GM12878 (cell line): ENCODE measurements around the gene BCAS3. TPM values are rescaled to one million over a fixed set of nuclear protein-coding genes. Genes with fewer than 3 reads are reported as not detected.

Experiments used
- ATAC-seq: fragments of 200-7000 bp; cut with Tn5 transposase; 3 replicates; pipeline ENCODE4 v1.9.1; 2020; ENCODE audit warnings: mild to moderate bottlenecking, moderate library complexity
- BruUV-seq: library from RNA; stranded (reverse); fragments of 400-500 nt; replicated peaks from 2 replicates; lab custom pipeline; 2021; lab: Mats Ljungman, UMichigan
- CTCF ChIA-PET: fragments of 300-600 bp; sonication (Branson Sonifier 250); formaldehyde crosslinking; extraction: SDS; loops from one replicate; lab custom pipeline; 2021; ENCODE audit warnings: inconsistent platforms; lab: Yijun Ruan, JAX
- POLR2A ChIA-PET: fragments of 350-600 bp; formaldehyde crosslinking; extraction: SDS; loops from one replicate; lab custom pipeline; 2021; ENCODE audit warnings: inconsistent platforms; lab: Charles Lee
- RAD21 ChIA-PET: fragments of 300-600 bp; sonication (Branson Sonifier 250); formaldehyde crosslinking; loops from one replicate; lab custom pipeline; 2023; ENCODE audit warnings: antibody characterized with exemption; ENCODE audit not compliant: unreplicated experiment; lab: Charles Lee
- SMC1A ChIA-PET: fragments of 300-600 bp; sonication (Branson Sonifier 250); formaldehyde crosslinking; loops from one replicate; lab custom pipeline; 2023; ENCODE audit not compliant: unreplicated experiment, uncharacterized antibody; lab: Charles Lee
- DNase-seq: peaks from one replicate; pipeline ENCODE4 v3.0.0-alpha.2; 2011; ENCODE audit warnings: low read depth, low spot score
- FAIRE-seq: peaks from 3 replicates; lab custom pipeline; 2011; peaks lifted over from hg19 to GRCh38; lab: Jason Lieb, UNC
- H2AFZ ChIP-seq: 2 replicates; pipeline ENCODE4 v1.6.0; 2011; ENCODE audit warnings: low read depth, low read length, control low read depth; ENCODE audit not compliant: control insufficient read depth
- H3K27ac ChIP-seq: 2 replicates; pipeline ENCODE4 v1.5.1; 2011; ENCODE audit warnings: control low read depth; ENCODE audit not compliant: control insufficient read depth, insufficient read depth
- H3K27me3 ChIP-seq, 2 experiments: replicated peaks in 1 of 2; 2 replicates each; pipeline versions ENCODE4 v1.6.0 to v1.6.1; 2011; ENCODE audit warnings: low read length in 1 of 2; ENCODE audit not compliant: control insufficient read depth in 2 of 2, insufficient read depth in 2 of 2
- H3K36me3 ChIP-seq, 2 experiments: 2 replicates each; pipeline ENCODE4 v1.5.1; 2011; ENCODE audit warnings: low read length in 1 of 2; ENCODE audit not compliant: control insufficient read depth in 2 of 2, insufficient read depth in 2 of 2
- H3K4me1 ChIP-seq: 2 replicates; pipeline ENCODE4 v1.6.1; 2011; ENCODE audit warnings: mild to moderate bottlenecking, low read length, moderate library complexity, mixed read lengths; ENCODE audit not compliant: control insufficient read depth, insufficient read depth
- H3K4me2 ChIP-seq: 2 replicates; pipeline ENCODE4 v1.6.0; 2011; ENCODE audit warnings: control low read depth; ENCODE audit not compliant: control insufficient read depth, insufficient read depth
- H3K4me3 ChIP-seq: fragments of 200-600 bp; sonication (generic); 2 replicates; pipeline ENCODE4 v1.5.1; 2016
- H3K79me2 ChIP-seq: 2 replicates; pipeline ENCODE4 v1.6.0; 2011; ENCODE audit warnings: low read length; ENCODE audit not compliant: control insufficient read depth, insufficient read depth
- H3K9ac ChIP-seq: 2 replicates; pipeline ENCODE4 v1.8.0; 2011; ENCODE audit warnings: low read length, control low read depth, mixed read lengths; ENCODE audit not compliant: control insufficient read depth, insufficient read depth
- H3K9me3 ChIP-seq: replicated peaks from 3 replicates; pipeline ENCODE4 v1.5.1; 2011; ENCODE audit warnings: mild to moderate bottlenecking, low read length; ENCODE audit not compliant: control insufficient read depth, insufficient read depth
- H4K20me1 ChIP-seq: 2 replicates; pipeline ENCODE4 v1.6.0; 2011; ENCODE audit not compliant: control insufficient read depth, insufficient read depth
- NFXL1 ChIP-seq: fragments of 450-650 bp; IDR thresholded peaks from 2 replicates; pipeline ENCODE4 v1.6.1; 2017; ENCODE audit warnings: antibody characterized with exemption, mild to moderate bottlenecking, borderline replicate concordance
- SUZ12 ChIP-seq: fragments of 200-600 bp; sonication (generic); IDR thresholded peaks from one replicate; pipeline ENCODE4 v1.6.1; 2018; ENCODE audit warnings: antibody characterized with exemption, mild to moderate bottlenecking; ENCODE audit not compliant: unreplicated experiment
- WGBS: methylation state at CpG from one replicate; pipeline ENCODE4 v1.1.6; 2016; ENCODE audit warnings: low lambda C conversion rate; ENCODE audit not compliant: insufficient replicate concordance, insufficient coverage; ENCODE audit errors: missing lambda C conversion rate; 5-methylcytosine and 5-hydroxymethylcytosine counted together
- in situ Hi-C: fragments of 300-500 bp; cut with MboI; formaldehyde crosslinking; loops from 9 replicates; pipeline ENCODE4 v1.14.3; 2018; ENCODE audit warnings: mixed read lengths
- intact Hi-C: fragments of 100-400 bp; cut with micrococcal nuclease; formaldehyde crosslinking; loops from one replicate; pipeline ENCODE4 v1.14.2; 2022; ENCODE audit not compliant: unreplicated experiment
- polyA plus RNA-seq, 11 experiments: library from polyadenylated mRNA; depleted of rRNA in 4 of 11; unstranded in 6 of 11; stranded (reverse) in 5 of 11; fragments of >200 nt; fragmentation: Nextera tagmentation in 4 of 11; fragmentation: Illumina TruSeq in 1 of 11; extraction: Ambion mirVana in 4 of 11; extraction: Trizol in 1 of 11; gene quantifications; 1 replicate in 1 of 11; 2 replicates in 10 of 11; pipeline versions ENCODE4 v1.2.1 to v1.2.3, GENCODE V29; 2011 to 2016; ENCODE audit warnings: inconsistent platforms in 2 of 11, missing spikeins in 2 of 11, low read depth in 1 of 11
- total RNA-seq, 4 experiments: library from RNA; depleted of rRNA in 3 of 4; stranded (reverse); fragments of >200 nt in 3 of 4; fragmentation: Illumina TruSeq in 1 of 4; extraction: Trizol in 1 of 4; gene quantifications; 2 replicates each; pipeline versions ENCODE4 v1.2.1 to v1.2.3, GENCODE V29; 2013 to 2021
- TF ChIP-seq, protein P1 (sequence below): IDR thresholded peaks from 2 replicates; pipeline ENCODE4 v1.6.1; 2012; ENCODE audit warnings: low read length, inconsistent platforms

Gene BCAS3
- total and polyA plus RNA-seq, 10 of the 15 experiments (the other 5 are each of a cell fraction or from before 2014, with no cell fraction given): 2.1 to 11.0 (median 6.6) TPM

GRCh38 chr17:61275395-61275794 lies 597.7 kb downstream of the BCAS3 start:
- FAIRE-seq (no peak), ATAC-seq (no peak), DNase-seq (no peak)
- Histone ChIP-seq H3K4me3 (no peak overlapping the region), H3K79me2 (no peaks in the 10 kb centered on the region), H3K9ac (no peak overlapping the region), H3K4me1 (peaks cover 14% of the 10 kb centered on the region; the same call in 1 of the 2 replicates), H3K4me2 (no peak overlapping the region), H3K27ac (no peak overlapping the region), H3K9me3 (no peaks in the 10 kb centered on the region), H2AFZ (no peak overlapping the region), H3K36me3 (no peaks in the 10 kb centered on the region), H4K20me1 (no peaks in the 10 kb centered on the region), H3K27me3 (no peaks in the 10 kb centered on the region)
- intact Hi-C loops (no loop called here), in situ Hi-C loops (no loop called here)
- WGBS: 58% methylated on average over 5 of the region's 5 CpGs
- CTCF ChIA-PET: interaction anchor here (1.3 kb wide), 1 partner anchor 9 kb away, joined by 4 read pairs; no protein-coding TSS in a partner anchor
- BruUV-seq: no TSS peak
- POLR2A ChIA-PET: no interaction called here
- RAD21 ChIA-PET: no interaction called here
- SMC1A ChIA-PET: interaction anchor here (0.7 kb wide), 1 partner anchor 178 kb away, joined by 3 read pairs; no protein-coding TSS in a partner anchor
- TF ChIP-seq SUZ12 (no peak), NFXL1 (peak; percentile 74; the same call in 1 of the 2 replicates)

DNA sequence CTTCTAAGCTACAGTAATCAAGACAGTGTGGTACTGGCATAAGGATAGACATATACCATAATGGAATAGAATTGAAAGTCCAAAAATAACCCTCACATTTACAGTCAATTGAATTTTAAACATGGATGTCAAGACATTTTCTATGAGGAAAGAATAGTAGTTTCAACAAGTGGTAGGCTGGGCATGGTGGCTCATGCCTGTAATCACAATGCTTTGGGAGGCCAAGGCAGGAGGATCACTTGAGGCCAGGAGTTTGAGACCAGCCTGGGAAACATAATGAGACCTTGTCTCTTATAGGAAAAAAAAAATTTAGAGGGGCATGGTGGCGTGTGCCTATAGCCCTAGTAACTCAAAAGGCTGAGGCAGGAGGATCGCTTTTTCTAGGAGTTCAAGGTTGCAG lies 599.2 kb downstream of the BCAS3 start:
- in situ Hi-C loops: no loop called here
- no peaks in the 10 kb centered on the region for H3K79me2 ChIP-seq
- no peak overlapping the region for H3K4me2 ChIP-seq
- no peak for ATAC-seq
- CTCF ChIA-PET: no interaction called here
- no peaks in the 10 kb centered on the region for H3K9me3 ChIP-seq
- SMC1A ChIA-PET: interaction anchor here (0.6 to 1.3 kb wide), 2 partner anchors 15 to 30 kb away, joined by 3 to 5 read pairs; no protein-coding TSS in a partner anchor
- no peak for FAIRE-seq
- no peaks in the 10 kb centered on the region for H4K20me1 ChIP-seq
- DNase-seq: no peak
- WGBS: 39% methylated on average over 2 of the region's 2 CpGs
- intact Hi-C loops: no loop called here
- no peak overlapping the region for H3K4me3 ChIP-seq
- H2AFZ ChIP-seq: no peak overlapping the region
- H3K36me3 ChIP-seq: no peaks in the 10 kb centered on the region
- RAD21 ChIA-PET: no interaction called here
- peak; percentile 57; the same call in 1 of the 2 replicates for TF ChIP-seq NFXL1
- TF ChIP-seq, protein P1, sequence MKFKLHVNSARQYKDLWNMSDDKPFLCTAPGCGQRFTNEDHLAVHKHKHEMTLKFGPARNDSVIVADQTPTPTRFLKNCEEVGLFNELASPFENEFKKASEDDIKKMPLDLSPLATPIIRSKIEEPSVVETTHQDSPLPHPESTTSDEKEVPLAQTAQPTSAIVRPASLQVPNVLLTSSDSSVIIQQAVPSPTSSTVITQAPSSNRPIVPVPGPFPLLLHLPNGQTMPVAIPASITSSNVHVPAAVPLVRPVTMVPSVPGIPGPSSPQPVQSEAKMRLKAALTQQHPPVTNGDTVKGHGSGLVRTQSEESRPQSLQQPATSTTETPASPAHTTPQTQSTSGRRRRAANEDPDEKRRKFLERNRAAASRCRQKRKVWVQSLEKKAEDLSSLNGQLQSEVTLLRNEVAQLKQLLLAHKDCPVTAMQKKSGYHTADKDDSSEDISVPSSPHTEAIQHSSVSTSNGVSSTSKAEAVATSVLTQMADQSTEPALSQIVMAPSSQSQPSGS: no peak
- peaks cover 14% of the 10 kb centered on the region; the same call in 1 of the 2 replicates for H3K4me1 ChIP-seq
- POLR2A ChIA-PET: interaction anchor here (0.7 kb wide), 1 partner anchor 54 kb away, joined by 8 read pairs; no protein-coding TSS in a partner anchor
- no peak overlapping the region for H3K27ac ChIP-seq
- H3K27me3 ChIP-seq: no peaks in the 10 kb centered on the region
- BruUV-seq: no TSS peak
- no peak overlapping the region for H3K9ac ChIP-seq
